Measurements from ENCODE around the gene SLC48A1. TPM values are rescaled to one million over a fixed set of nuclear protein-coding genes. Genes with fewer than 3 reads are reported as not detected.
A peak's percentile ranks its signal among the peaks of the same experiment; 100 is the strongest.

The SLC48A1 gene
- total and polyA plus RNA-seq, 2 donors (not counting 3 experiments of a cell fraction or from before 2014, with no cell fraction given), result 17.3 to 20.3 TPM

- no peaks in the 10 kb centered on the region for H3K79me2 ChIP-seq (ENCODE audit: control insufficient read depth, insufficient read depth, low read length)
- DNase-seq (ENCODE audit: low read depth, low spot score), result no peak
- no peak overlapping the region for H3K4me2 ChIP-seq (ENCODE audit: insufficient read depth, low read length)
- dilution Hi-C loops (cut with MboI; ENCODE audit: extremely low pct_ligation_motif_present, low sequenced_read_pairs) (no loop called here), intact Hi-C loops (cut with micrococcal nuclease) (no loop called here)
- H3K9ac ChIP-seq (replicated peaks; ENCODE audit: extremely low read depth, insufficient read depth, low read length), result no peak overlapping the region
- TF ChIP-seq POLR2AphosphoS5 (IDR thresholded peaks at IDR 0.05; ENCODE audit: insufficient read depth, low read depth, low read length), result peak; percentile 9
- no peak for TF ChIP-seq FOS (IDR thresholded peaks at IDR 0.05; ENCODE audit: borderline replicate concordance, insufficient read depth, low read length)
- POLR2A ChIA-PET, result no interaction called here
- no peaks in the 10 kb centered on the region for H3K27me3 ChIP-seq (ENCODE audit: control insufficient read depth in 2 of 2, insufficient read depth in 2 of 2, low read length in 2 of 2)
- H3K9me1 ChIP-seq (replicated peaks; ENCODE audit: control insufficient read depth, extremely low read depth, insufficient read depth, low read length), result no peaks in the 10 kb centered on the region
- no peak overlapping the region for H3K4me3 ChIP-seq (replicated peaks in 1 of 3; ENCODE audit: insufficient read depth in 1 of 3, low read depth in 1 of 3, low read length in 3 of 3)
- H2AFZ ChIP-seq (ENCODE audit: low read depth, low read length), result no peak overlapping the region
- no peak overlapping the region for H3K27ac ChIP-seq (ENCODE audit: insufficient read depth, low read depth, low read length)
- FAIRE-seq, result no peak
- H4K20me1 ChIP-seq (replicated peaks; ENCODE audit: control insufficient read depth, extremely low read depth, insufficient read depth, low read length), result no peaks in the 10 kb centered on the region
- BruUV-seq (replicated peaks), result no TSS peak
- peaks cover 45 to 85% of the 10 kb centered on the region in 2 experiments for H3K36me3 ChIP-seq (ENCODE audit: control insufficient read depth in 2 of 2, extremely low read depth in 1 of 2, insufficient read depth in 2 of 2, low read length in 2 of 2)
- CTCF ChIA-PET, result interaction anchor here (10.4 to 15.8 kb wide), 2 partner anchors 49 to 50 kb away, joined by 244 to 427 read pairs; no protein-coding TSS in a partner anchor
- H3K9me3 ChIP-seq (replicated peaks; ENCODE audit: control insufficient read depth, insufficient read depth, low read length), result no peaks in the 10 kb centered on the region
- peaks cover 10% of the 10 kb centered on the region for H3K4me1 ChIP-seq (ENCODE audit: control insufficient read depth, extremely low read depth, insufficient read depth, low read length)
These were observed 13.7 kb downstream of the SLC48A1 start for GRCh38 chr12:47786662-47787280.

DNA sequence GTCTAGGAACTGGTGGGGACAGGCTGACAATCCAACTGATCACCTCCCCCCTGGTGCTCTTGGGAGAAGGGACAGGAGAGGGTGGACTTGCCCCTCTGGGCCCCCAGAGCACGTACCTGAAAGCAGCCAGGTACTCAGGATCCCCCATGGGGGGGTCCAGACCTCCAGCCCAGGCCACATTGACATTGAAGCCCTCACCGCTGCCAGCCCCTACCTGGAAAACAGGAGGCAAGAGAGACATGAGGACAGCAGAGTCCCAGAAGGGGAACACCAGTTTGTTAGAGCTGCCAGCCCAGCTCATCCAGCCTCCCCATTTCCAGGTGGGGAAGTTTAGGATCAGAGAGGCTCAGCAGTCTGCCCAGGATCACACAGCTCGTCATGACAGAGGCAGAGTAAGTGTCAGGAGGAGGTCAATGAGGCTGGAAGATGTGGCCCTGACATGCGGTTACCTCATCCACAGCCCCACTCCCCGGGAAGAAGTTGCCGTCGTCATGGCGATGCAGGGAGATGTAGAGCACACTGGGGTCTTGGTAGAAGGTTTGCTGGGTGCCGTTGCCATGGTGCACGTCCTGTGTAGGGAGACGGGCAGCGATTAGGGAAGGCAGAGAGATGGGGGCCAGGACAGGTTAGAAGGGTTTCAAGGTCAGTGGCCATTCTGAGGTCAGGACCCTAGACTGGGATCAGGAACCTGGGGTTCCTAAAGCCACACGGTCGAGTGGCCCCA, 14.7 kb downstream of the SLC48A1 start:
- Histone ChIP-seq H3K9me3 (replicated peaks; ENCODE audit: control insufficient read depth, insufficient read depth, low read length) (no peaks in the 10 kb centered on the region), H3K4me3 (replicated peaks in 1 of 3; ENCODE audit: insufficient read depth in 1 of 3, low read depth in 1 of 3, low read length in 3 of 3) (no peak overlapping the region), H3K27ac (ENCODE audit: insufficient read depth, low read depth, low read length) (no peak overlapping the region), H3K79me2 (ENCODE audit: control insufficient read depth, insufficient read depth, low read length) (no peaks in the 10 kb centered on the region), H4K20me1 (replicated peaks; ENCODE audit: control insufficient read depth, extremely low read depth, insufficient read depth, low read length) (no peaks in the 10 kb centered on the region), H3K4me2 (ENCODE audit: insufficient read depth, low read length) (no peak overlapping the region), H3K27me3 (ENCODE audit: control insufficient read depth in 2 of 2, insufficient read depth in 2 of 2, low read length in 2 of 2) (no peaks in the 10 kb centered on the region), H3K4me1 (ENCODE audit: control insufficient read depth, extremely low read depth, insufficient read depth, low read length) (peaks cover 5% of the 10 kb centered on the region), H3K9ac (replicated peaks; ENCODE audit: extremely low read depth, insufficient read depth, low read length) (no peak overlapping the region), H3K36me3 (ENCODE audit: control insufficient read depth in 2 of 2, extremely low read depth in 1 of 2, insufficient read depth in 2 of 2, low read length in 2 of 2) (peaks cover 47 to 83% of the 10 kb centered on the region in 2 experiments), H3K9me1 (replicated peaks; ENCODE audit: control insufficient read depth, extremely low read depth, insufficient read depth, low read length) (no peaks in the 10 kb centered on the region), H2AFZ (ENCODE audit: low read depth, low read length) (no peak overlapping the region)
- ChIA-PET POLR2A (no interaction called here), CTCF (interaction anchor here (0.8 to 15.8 kb wide), 2 partner anchors 30 to 48 kb away, joined by 3 to 427 read pairs; no protein-coding TSS in a partner anchor)
- intact Hi-C loops (cut with micrococcal nuclease) (no loop called here), dilution Hi-C loops (cut with MboI; ENCODE audit: extremely low pct_ligation_motif_present, low sequenced_read_pairs) (no loop called here)
- no TSS peak for BruUV-seq (replicated peaks)
- FAIRE-seq (no peak), DNase-seq (ENCODE audit: low read depth, low spot score) (no peak)
- TF ChIP-seq, protein P1, sequence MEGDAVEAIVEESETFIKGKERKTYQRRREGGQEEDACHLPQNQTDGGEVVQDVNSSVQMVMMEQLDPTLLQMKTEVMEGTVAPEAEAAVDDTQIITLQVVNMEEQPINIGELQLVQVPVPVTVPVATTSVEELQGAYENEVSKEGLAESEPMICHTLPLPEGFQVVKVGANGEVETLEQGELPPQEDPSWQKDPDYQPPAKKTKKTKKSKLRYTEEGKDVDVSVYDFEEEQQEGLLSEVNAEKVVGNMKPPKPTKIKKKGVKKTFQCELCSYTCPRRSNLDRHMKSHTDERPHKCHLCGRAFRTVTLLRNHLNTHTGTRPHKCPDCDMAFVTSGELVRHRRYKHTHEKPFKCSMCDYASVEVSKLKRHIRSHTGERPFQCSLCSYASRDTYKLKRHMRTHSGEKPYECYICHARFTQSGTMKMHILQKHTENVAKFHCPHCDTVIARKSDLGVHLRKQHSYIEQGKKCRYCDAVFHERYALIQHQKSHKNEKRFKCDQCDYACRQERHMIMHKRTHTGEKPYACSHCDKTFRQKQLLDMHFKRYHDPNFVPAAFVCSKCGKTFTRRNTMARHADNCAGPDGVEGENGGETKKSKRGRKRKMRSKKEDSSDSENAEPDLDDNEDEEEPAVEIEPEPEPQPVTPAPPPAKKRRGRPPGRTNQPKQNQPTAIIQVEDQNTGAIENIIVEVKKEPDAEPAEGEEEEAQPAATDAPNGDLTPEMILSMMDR (IDR thresholded peaks at IDR 0.05; ENCODE audit: extremely low read depth in 1 of 2, insufficient read depth in 1 of 2, low read depth in 1 of 2, low read length in 2 of 2), result no peak
- TF ChIP-seq EZH2 (IDR thresholded peaks at IDR 0.05; ENCODE audit: borderline replicate concordance, low read depth, low read length, severe bottlenecking), result no peak
- no peak for TF ChIP-seq MYC (IDR thresholded peaks at IDR 0.05; ENCODE audit: low read depth, low read length)
- TF ChIP-seq JUN (IDR thresholded peaks at IDR 0.05; ENCODE audit: borderline replicate concordance, insufficient read depth, insufficient read length, low read depth), result no peak
- TF ChIP-seq POLR2A (IDR thresholded peaks at IDR 0.05; ENCODE audit: low read depth, low read length), result no peak
- TF ChIP-seq, protein P2, sequence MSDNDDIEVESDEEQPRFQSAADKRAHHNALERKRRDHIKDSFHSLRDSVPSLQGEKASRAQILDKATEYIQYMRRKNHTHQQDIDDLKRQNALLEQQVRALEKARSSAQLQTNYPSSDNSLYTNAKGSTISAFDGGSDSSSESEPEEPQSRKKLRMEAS (IDR thresholded peaks at IDR 0.05; ENCODE audit: insufficient read depth, insufficient read length), result no peak
- no peak for TF ChIP-seq FOS (IDR thresholded peaks at IDR 0.05; ENCODE audit: borderline replicate concordance, insufficient read depth, low read length)
- TF ChIP-seq GATA2 (IDR thresholded peaks at IDR 0.05; ENCODE audit: insufficient read depth, insufficient read length, low read depth, low read length), result no peak
- TF ChIP-seq POLR2AphosphoS5 (IDR thresholded peaks at IDR 0.05; ENCODE audit: insufficient read depth, low read depth, low read length), result no peak

All from endothelial cell of umbilical vein (primary cell).